Measurements from ENCODE around the gene LAX1. TPM values are rescaled to one million over a fixed set of nuclear protein-coding genes. Genes with fewer than 3 reads are reported as not detected.

The LAX1 gene
- total RNA-seq (2022; extraction: Qiagen RNA extraction; ENCODE audit: low read depth): not detected in 5 replicates

GRCh38 chr1:203765029-203765837, at the start of gene LAX1:
Gene LAX1 (plus strand): TSS chr1:203765183. CDS start chr1:203765566, 383 bp downstream.

GRCh38 chr1:203795441-203796235, 30.7 kb downstream of the LAX1 start, which contains the start of the genes ZBED6 and ZC3H11A:
Gene ZBED6 (plus strand): TSS chr1:203795623. CDS start chr1:203797523, 1,900 bp downstream.
Gene ZC3H11A (plus strand): TSS chr1:203795623. CDS start chr1:203817071, 21,448 bp downstream.

Other genes starting within 250 kb of the LAX1 start
- gene ATP2B4, start 138.4 kb upstream of the LAX1 start, total RNA-seq (2022; extraction: Qiagen RNA extraction; ENCODE audit: low read depth): 12.0 to 21.8 TPM (median 18.1 TPM) in 5 replicates
- 1.3 to 4.9 TPM (median 2.7 TPM) in 5 replicates for gene ZBED6, start 30.4 kb downstream of the LAX1 start, total RNA-seq (2022; extraction: Qiagen RNA extraction; ENCODE audit: low read depth)
- gene ZC3H11A, start 30.4 kb downstream of the LAX1 start, total RNA-seq (2022; extraction: Qiagen RNA extraction; ENCODE audit: low read depth): 38.0 to 53.0 TPM (median 43.0 TPM) in 5 replicates
- gene SNRPE, start 96.4 kb downstream of the LAX1 start, total RNA-seq (2022; extraction: Qiagen RNA extraction; ENCODE audit: low read depth): 160 to 269 TPM (median 230 TPM) in 5 replicates